Endodermal cell (in vitro differentiated cells): ENCODE data around the gene ADAMTS6. TPM values are rescaled to one million over a fixed set of nuclear protein-coding genes. Genes with fewer than 3 reads are reported as not detected.

Experiments used
- DNase-seq: peaks from one replicate; pipeline ENCODE4 v3.0.0-alpha.2; 2017
- H3K27ac ChIP-seq: 2 replicates; pipeline ENCODE4 v1.5.1; 2013; ENCODE audit warnings: mild to moderate bottlenecking, low read depth, low read length, moderate library complexity
- H3K27me3 ChIP-seq: 2 replicates; pipeline ENCODE4 v1.6.1; 2013; ENCODE audit warnings: mild to moderate bottlenecking, low read length, moderate library complexity; ENCODE audit not compliant: insufficient read depth, control insufficient read depth, poor library complexity, severe bottlenecking
- H3K36me3 ChIP-seq: 2 replicates; pipeline ENCODE4 v1.7.0; 2013; ENCODE audit warnings: mild to moderate bottlenecking, low read length, moderate library complexity; ENCODE audit not compliant: control insufficient read depth, insufficient read depth
- H3K4me1 ChIP-seq: one replicate; pipeline ENCODE4 v1.7.0; 2013; ENCODE audit warnings: low read length; ENCODE audit not compliant: control insufficient read depth, insufficient read depth
- H3K4me3 ChIP-seq: 2 replicates; pipeline ENCODE4 v1.5.1; 2013; ENCODE audit warnings: mild to moderate bottlenecking, low read length, moderate library complexity
- H3K9ac ChIP-seq: 2 replicates; pipeline ENCODE4 v1.6.1; 2013; ENCODE audit warnings: mild to moderate bottlenecking, low read length, moderate library complexity; ENCODE audit not compliant: poor library complexity, severe bottlenecking; ENCODE audit errors: extremely low read depth
- H3K9me3 ChIP-seq: 2 replicates; pipeline ENCODE4 v1.6.1; 2013; ENCODE audit warnings: mild to moderate bottlenecking, low read length, moderate library complexity; ENCODE audit not compliant: control insufficient read depth
- H3K27ac Mint-ChIP-seq: 2 replicates; pipeline ENCODE4 v1.8.0; 2020; ENCODE audit warnings: mixed read lengths
- H3K27me3 Mint-ChIP-seq: 2 replicates; pipeline ENCODE4 v1.8.0; 2021; ENCODE audit warnings: mild to moderate bottlenecking, mixed read lengths; ENCODE audit not compliant: insufficient read depth
- H3K36me3 Mint-ChIP-seq: 2 replicates; pipeline ENCODE4 v1.8.0; 2020; ENCODE audit warnings: low read depth, mixed read lengths
- H3K4me1 Mint-ChIP-seq: 2 replicates; pipeline ENCODE4 v1.8.0; 2020; ENCODE audit warnings: mixed read lengths
- H3K4me3 Mint-ChIP-seq: 2 replicates; pipeline ENCODE4 v1.8.0; 2020; ENCODE audit warnings: mild to moderate bottlenecking, moderate library complexity, mixed read lengths
- H3K9me3 Mint-ChIP-seq: 2 replicates; pipeline ENCODE4 v1.8.0; 2020; ENCODE audit warnings: mild to moderate bottlenecking, mixed read lengths
- CTCF ChIP-seq: fragments of 200-600 bp; sonication (generic); conservative IDR thresholded peaks from 2 replicates; pipeline ENCODE4 v1.5.0; 2021; ENCODE audit warnings: antibody characterized with exemption, mild to moderate bottlenecking
- WGBS, 2 experiments: methylation state at CpG; one replicate each; pipeline versions ENCODE4 v1.1.5 to v1.1.7; 2013; ENCODE audit warnings: missing lambda C conversion rate in 2 of 2, mixed read lengths in 1 of 2; ENCODE audit not compliant: insufficient coverage in 1 of 2, insufficient read length in 1 of 2; 5-methylcytosine and 5-hydroxymethylcytosine counted together
- total RNA-seq, 2 donors: library from RNA; stranded (reverse); fragmentation: NEBNext Ultra II Directional in 1 of 2; extraction: Animal tissue kit (Norgen Biotek cat#: 25700) in 1 of 2; gene quantifications; 2 replicates in 1 of 2; 3 replicates in 1 of 2; pipeline ENCODE4 v1.2.1, GENCODE V29; 2021

Gene ADAMTS6
- total RNA-seq, 2 donors from 2014 or later = 2.8 to 4.3 TPM

- Mint-ChIP-seq H3K36me3 (peaks cover under 1% of the 10 kb centered on the region), H3K27ac (no peak overlapping the region), H3K4me3 (no peak overlapping the region), H3K9me3 (peaks cover 6% of the 10 kb centered on the region), H3K27me3 (no peaks in the 10 kb centered on the region), H3K4me1 (no peaks in the 10 kb centered on the region)
- no peak overlapping the region for H3K9ac ChIP-seq
- no peaks in the 10 kb centered on the region for H3K4me1 ChIP-seq
- no peaks in the 10 kb centered on the region for H3K36me3 ChIP-seq
- H3K27me3 ChIP-seq = no peaks in the 10 kb centered on the region
- H3K27ac ChIP-seq = no peak overlapping the region
- H3K4me3 ChIP-seq = no peak overlapping the region
- no peak for TF ChIP-seq CTCF
- H3K9me3 ChIP-seq = no peaks in the 10 kb centered on the region
- WGBS, 2 experiments = 100% methylated on average over 3 of the region's 4 CpGs; no CpG with 5 or more reads in 1 of the 2 experiments
- no peak for DNase-seq
Measured at GRCh38 chr5:65441800-65442199, 39.9 kb downstream of the ADAMTS6 start.

DNA sequence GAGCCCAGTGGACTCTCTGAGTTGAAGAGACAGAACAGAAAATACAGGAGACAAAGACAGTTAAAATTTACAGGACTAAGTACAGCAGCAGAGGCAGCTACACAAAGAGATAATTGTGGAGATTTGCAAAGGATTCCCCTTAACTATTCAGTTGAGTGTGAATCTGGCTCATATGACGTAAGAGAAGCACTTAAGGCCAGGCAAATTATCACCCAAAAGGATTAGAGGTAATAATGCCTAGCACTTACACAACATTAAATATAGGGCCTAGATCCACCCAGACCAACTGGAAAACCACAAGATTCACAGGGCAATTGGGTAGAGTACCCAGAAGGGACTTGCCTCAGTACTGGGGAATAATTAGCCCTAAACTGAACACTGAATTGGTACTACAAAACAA lies 41.3 kb downstream of the ADAMTS6 start:
- no peak for DNase-seq
- Mint-ChIP-seq H3K27me3 (no peaks in the 10 kb centered on the region), H3K9me3 (peaks cover 14% of the 10 kb centered on the region), H3K36me3 (peaks cover 2% of the 10 kb centered on the region), H3K4me1 (no peaks in the 10 kb centered on the region), H3K27ac (no peak overlapping the region), H3K4me3 (no peak overlapping the region)
- Histone ChIP-seq H3K36me3 (no peaks in the 10 kb centered on the region), H3K4me1 (no peaks in the 10 kb centered on the region), H3K9me3 (no peaks in the 10 kb centered on the region), H3K27ac (no peak overlapping the region), H3K27me3 (no peaks in the 10 kb centered on the region), H3K9ac (no peak overlapping the region), H3K4me3 (no peak overlapping the region)
- 94 to 100% methylated on average over 1 of the region's 1 CpG for WGBS, 2 experiments
- TF ChIP-seq CTCF = no peak

DNA sequence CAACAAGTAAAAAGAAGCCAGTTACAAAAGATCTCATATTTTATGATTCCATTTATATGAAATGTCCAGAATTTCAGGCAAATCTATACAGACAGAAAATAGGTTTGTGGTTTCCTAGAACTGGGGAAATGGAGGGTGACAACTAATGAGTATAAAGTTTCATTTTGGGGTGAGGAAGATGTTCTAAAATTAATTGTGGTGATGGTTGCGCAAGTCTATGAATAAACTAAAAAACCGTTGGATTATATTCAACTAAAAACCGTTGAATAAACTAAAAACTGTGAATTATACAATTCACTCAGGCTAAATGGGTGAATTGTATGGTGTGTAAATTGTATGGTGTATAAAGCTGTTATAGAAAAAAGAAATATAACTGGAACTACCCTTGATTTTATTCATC lies 47.6 kb downstream of the ADAMTS6 start:
- Histone ChIP-seq H3K9me3 (no peaks in the 10 kb centered on the region), H3K9ac (no peak overlapping the region), H3K4me3 (no peak overlapping the region), H3K27me3 (no peaks in the 10 kb centered on the region), H3K4me1 (no peaks in the 10 kb centered on the region), H3K27ac (no peak overlapping the region), H3K36me3 (no peaks in the 10 kb centered on the region)
- Mint-ChIP-seq H3K4me1 (peaks cover 7% of the 10 kb centered on the region), H3K4me3 (no peak overlapping the region), H3K27ac (no peak overlapping the region), H3K36me3 (peaks cover 2% of the 10 kb centered on the region), H3K9me3 (peaks cover 14% of the 10 kb centered on the region), H3K27me3 (no peaks in the 10 kb centered on the region)
- TF ChIP-seq CTCF = no peak
- WGBS, 2 experiments = 82% methylated on average over 3 of the region's 3 CpGs; no CpG with 5 or more reads in 1 of the 2 experiments
- no peak for DNase-seq
